T-helper 1 cell (primary cell): Measurements from ENCODE around the gene HDAC1.
A peak's percentile ranks its signal among the peaks of the same experiment; 100 is the strongest.
"Not testable (repeated sequence)": the region's sequence is repeated elsewhere in the genome, so short reads cannot be mapped to it uniquely, and the experiment has no call there.

Experiments
- DNase-seq, 5 donors: peaks; one replicate each; pipeline ENCODE4 v3.0.0-alpha.2; 2012 to 2020
- total RNA-seq, 4 donors: gene quantifications; one replicate each; lab custom pipeline; 2026; lab: John Stamatoyannopoulos, UW

Gene HDAC1
- total RNA-seq = 78.2 to 134 (median 113) reads per million in 4 donors

GRCh38 chr1:32291708-32292538, at the start of gene HDAC1:
Gene HDAC1, plus strand, starts transcription at chr1:32292083. Its CDS starts 87 bp downstream, at chr1:32292170.
- DNase-seq = peak; percentile 93 to 98 (median 95)

DNA sequence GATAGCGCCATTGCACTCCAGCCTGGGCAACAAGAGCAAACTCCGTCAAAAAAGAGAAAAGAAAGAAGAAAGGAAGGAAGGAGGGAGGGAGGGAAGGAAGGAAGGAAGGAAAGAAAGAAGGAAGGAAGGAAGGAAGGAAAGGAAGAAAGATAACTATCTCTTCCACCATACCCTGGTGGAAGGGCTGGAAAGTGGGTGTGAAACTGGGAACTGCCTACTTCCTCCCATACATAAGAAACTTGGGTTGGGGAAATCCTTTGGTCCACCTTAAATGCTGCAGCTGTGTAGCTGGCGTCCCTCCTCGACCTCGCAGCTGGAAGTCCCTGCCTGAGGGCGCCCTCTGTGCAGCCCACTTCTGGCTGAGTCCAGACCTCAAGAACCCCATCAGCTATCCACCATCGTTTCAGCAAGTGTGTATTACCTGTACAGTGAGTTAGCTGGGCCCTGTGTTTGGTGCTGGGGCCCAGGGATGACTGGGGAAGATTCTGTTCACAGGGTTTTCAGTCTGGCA, 49.5 kb upstream of the HDAC1 start:
- no peak for DNase-seq

DNA sequence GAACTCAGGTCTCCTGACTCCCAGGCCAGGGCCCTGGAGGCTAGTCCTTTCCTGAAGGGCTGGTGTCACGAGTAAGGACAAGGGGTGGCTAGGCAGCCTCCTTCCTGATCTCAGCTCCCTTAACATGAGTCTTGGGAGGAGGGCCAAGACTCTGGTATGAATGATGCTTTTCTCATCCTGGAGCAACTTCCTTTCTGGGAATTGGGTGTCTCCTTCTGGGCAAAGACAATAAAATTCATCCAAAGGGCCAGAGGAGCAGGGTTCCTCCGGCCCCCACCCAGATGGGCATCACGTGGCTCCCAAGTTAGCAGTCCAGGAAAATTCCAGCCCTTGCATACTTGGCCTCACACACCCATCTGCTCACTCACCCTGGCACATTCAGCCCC, 45.0 kb upstream of the HDAC1 start, which contains the start of gene FAM167B:
Gene FAM167B (plus strand): TSS at position 335 of the 386 bp plus-strand sequence. CDS start 200 bp downstream, outside the sequence.
- DNase-seq = no peak

DNA sequence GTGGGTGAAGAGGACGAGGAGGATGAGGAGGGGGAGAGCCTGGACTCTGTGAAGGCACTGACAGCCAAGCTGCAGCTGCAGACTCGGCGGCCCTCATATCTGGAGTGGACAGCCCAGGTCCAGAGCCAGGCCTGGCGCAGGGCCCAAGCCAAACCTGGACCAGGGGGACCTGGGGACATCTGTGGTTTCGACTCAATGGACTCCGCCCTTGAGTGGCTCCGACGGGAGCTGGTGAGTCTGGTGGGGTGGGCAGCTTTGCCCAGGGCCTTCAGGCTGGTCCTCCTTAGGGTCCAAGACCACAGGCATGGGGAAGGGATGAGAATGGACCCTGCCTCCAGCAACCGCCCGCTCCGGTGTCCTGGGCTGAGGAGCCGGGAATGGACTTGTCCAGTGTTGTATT, 44.4 kb upstream of the HDAC1 start:
- no peak for DNase-seq

DNA sequence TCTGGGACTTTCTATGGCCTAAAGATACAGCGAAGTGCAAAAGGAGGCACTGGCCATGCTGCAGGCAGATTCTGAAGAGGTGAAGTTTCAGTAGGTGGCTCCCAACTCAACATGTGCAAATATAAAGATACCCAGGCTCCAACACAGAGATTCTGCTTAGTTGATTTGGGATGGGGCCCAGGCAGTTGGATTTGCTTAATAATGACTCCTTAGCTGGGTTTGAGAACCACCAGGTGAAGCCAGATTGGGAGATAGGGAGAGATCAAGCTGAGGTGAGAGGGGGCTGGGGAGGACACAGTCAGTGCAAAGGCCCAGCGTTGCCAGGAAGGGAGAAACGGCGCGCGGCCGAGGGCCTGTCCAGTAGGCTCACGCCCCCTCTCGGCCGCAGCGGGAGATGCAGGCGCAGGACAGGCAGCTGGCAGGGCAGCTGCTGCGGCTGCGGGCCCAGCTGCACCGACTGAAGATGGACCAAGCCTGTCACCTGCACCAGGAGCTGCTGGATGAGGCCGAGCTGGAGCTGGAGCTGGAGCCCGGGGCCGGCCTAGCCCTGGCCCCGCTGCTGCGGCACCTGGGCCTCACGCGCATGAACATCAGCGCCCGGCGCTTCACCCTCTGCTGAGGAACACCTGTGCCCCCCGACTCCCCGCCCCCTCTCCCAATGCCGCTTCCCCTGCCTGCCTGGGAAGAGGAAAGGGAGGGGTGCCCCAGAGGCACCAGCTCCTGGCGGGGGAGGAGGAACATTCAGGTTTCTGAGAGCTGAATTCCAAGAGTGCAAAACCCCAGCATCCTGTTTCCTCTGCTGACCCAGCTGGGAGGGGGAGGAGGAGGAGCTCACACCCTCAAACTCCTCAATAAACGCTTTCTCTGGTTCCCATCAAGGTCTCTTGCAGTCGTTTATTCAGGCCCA, 43.6 kb upstream of the HDAC1 start:
- DNase-seq = peak; percentile 55 to 85 (median 68)

DNA sequence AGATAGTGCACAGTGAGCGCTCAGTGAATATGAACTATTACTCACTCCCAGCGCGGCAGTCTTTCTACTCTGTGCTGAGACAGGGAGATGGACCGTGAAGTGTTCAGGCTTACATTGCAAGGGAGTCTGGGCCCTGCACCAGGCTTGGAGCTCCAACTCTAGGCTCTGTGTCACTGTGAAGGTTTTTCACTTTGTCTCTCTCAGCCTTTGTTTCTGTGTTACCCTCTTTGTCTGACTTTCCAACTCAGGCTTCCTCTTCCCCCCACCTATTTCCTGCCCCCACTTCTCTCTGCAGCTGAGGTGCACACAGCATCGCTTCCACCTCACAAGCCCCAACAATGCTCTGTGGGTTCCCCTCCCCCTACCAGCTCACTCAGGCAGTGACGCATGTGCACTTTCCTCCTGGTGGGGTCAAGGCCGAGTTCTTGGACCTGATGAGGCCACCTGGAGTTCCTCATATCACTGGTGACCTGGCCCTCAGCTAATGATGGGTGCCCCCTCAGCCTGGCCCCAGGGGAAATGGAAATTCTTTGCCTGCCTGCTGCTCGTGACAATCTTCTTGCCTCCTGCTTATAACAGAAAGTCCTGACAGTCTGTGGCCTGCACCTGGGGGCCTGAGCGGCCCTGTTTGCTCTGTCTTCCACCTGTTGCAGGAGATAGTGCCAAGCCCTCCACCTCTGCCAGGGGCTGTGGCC, 41.9 kb upstream of the HDAC1 start:
- DNase-seq = peak; percentile 61 to 93 (median 76)

DNA sequence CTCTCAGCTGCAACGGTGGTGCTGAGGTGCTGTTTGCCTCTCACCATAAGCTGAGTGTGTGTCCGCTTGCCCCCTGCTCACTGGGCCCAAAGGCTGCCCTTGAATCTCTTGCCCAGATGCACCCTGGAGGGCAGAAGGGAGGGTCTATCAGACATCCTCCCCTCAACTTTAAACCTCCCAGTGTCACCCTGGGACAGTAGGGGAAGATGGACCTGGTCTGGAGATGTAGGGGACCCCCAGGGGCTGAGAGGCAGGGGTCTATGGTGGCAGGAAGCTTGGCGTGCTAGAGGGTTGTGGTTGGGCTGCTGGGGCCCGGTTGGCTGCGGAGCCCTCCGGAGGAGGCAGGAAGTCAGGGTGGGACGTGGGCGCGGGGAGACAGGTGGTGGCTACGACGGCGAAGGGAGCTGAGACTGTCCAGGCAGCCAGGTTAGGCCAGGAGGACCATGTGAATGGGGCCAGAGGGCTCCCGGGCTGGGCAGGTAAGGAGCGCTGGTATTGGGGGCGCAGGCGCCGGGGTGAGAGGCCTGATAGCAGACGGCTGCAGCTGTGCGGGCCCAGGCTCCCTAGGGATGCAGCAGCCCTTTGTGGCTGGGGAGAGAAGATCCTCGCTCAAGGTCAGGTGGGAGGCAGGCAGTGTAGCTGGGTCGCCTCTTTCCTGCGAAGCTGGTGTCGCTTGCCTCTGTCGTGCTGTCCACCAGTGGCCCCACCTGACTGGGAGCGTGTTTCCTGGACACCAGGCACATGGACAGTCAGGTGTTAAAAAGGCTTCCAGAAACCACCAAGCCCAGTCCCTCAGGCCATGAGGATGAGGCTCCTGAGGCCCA, 40.8 kb upstream of the HDAC1 start, which contains the start of gene LCK:
Gene LCK (plus strand): TSS at position 373 of the 824 bp plus-strand sequence. CDS start 23,065 bp downstream, outside the sequence.
- DNase-seq = peak; percentile 28 to 80 (median 45)

- peak in 1 of 5 donors; percentile 81 for DNase-seq
These were observed 36.5 kb upstream of the HDAC1 start for GRCh38 chr1:32255072-32256071.

DNA sequence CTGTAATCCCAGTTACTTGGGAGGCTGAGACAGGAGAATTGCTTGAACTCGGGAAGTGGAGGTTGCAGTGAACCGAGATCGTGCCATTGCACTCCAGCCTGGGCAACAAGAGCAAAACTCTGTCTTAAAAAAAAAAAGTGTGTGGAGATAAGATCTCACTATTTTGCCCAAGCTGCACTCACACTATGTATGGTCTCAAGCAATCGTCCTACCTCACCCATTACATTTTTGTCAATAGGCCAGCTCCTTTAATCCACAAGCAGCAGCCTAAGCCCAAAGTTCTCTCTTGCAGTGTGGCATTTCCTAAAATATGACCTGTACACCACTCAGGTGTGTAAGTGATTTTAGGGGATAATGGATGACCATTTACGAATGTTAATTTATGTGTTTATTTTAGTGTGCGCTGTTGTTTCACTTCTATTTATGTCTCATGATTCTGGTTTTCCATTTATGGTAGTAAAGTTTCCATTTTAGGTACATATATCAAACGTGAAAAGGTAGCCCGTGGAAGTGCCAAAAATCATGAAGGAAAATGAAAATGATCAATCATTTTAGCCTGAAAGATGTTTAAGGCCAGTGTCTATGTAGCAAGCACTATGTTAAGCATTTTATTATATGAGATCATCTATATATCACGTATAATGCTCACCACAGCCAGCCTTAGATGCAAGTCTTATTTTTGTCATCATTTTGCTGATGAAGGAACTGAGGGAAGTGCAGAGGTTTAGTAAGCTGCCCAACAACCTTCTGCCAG, 35.2 kb upstream of the HDAC1 start:
- DNase-seq = peak in 1 of 5 donors; percentile 63

DNA sequence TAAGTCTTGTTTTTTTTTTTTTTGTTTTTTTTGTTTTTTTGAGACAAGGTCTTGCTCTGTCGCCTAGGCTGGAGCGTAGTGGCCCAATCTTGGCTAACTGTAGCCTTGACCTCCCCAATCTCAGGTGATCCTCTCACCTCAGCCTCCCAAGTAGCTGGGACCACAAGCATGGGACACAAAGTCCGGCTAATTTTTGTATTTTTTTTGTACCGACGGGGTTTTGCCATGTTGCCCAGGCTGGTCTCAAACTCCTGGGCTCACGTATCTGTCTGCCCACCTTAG, 34.7 kb upstream of the HDAC1 start:
- no peak for DNase-seq

DNA sequence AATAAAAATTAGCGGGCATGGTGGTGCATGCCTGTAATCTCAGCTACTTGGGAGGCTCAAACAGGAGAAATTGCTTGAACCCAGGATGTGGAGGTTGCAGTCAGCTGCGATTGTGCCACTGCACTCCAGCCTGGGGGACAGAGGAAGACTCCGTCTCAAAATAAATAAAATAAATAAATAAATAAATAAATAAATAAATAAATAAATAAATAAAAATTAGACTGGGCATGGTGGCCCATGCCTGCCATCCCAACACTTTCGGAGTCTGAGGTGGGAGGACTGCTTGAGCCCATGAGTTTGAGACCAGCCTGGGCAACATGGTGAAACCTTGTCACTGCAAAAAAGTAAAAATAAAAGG, 28.7 kb upstream of the HDAC1 start:
- DNase-seq = not testable (repeated sequence)

DNA sequence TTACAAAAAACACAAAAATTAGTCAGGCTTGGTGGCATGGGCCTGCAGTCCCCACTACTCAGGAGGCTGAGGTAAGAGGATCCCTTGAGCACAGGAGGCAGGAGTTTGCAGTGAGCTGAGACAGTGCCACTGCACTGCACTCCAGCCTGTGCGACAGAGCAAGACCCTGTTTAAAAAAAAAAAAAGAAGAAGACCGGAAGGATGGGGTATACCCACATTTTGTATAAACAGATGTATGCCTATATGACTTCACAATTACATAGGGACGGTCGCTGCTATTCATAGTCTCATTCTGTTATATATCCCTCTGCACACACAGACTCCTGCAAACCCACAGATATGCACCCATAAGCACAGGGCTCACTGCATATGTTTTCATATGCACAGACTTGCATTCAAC, 28.1 kb upstream of the HDAC1 start:
- DNase-seq = peak in 1 of 5 donors; percentile 66

DNA sequence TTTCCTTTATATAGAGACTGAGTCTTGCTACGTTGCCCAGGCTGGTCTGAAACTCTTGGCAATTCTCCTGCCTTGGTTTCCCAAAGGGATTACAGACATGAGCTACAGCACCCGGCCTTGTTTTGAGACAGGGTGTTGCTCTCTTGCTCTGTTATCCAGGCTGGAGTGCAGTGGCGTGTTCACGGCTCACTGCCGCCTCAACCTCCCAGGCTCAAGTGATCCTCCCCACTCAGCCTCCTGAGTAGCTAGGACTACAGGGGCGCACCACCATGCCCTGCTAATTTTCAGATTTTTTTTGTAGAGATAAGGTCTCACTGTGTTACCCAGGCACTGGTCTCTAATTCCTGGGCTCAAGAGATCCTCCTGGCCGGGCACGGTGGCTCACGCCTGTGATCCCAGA, 26.0 kb upstream of the HDAC1 start:
- DNase-seq = no peak

- peak in 1 of 5 donors; percentile 75 for DNase-seq
These were observed 24.8 kb upstream of the HDAC1 start for GRCh38 chr1:32266921-32267591.

DNA sequence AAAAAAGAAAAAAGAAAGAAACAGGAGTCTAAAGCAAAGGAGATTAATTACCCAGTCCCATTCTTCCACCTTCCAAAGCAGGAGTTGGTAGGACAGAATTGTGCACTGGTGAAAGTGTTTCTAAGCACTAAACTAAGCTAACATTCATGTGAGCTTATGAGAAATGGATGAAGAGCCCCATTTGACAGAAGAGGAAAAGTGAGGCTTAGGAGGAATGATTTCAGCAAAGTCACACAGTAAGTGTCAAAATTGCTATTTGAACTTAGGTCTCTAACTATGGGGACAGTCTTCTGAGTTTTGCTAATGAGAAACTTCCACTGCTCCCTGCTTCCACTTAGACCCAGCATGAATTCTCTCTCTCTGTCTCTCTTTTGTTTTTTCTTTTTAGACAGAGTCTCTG, 22.1 kb upstream of the HDAC1 start:
- no peak for DNase-seq

DNA sequence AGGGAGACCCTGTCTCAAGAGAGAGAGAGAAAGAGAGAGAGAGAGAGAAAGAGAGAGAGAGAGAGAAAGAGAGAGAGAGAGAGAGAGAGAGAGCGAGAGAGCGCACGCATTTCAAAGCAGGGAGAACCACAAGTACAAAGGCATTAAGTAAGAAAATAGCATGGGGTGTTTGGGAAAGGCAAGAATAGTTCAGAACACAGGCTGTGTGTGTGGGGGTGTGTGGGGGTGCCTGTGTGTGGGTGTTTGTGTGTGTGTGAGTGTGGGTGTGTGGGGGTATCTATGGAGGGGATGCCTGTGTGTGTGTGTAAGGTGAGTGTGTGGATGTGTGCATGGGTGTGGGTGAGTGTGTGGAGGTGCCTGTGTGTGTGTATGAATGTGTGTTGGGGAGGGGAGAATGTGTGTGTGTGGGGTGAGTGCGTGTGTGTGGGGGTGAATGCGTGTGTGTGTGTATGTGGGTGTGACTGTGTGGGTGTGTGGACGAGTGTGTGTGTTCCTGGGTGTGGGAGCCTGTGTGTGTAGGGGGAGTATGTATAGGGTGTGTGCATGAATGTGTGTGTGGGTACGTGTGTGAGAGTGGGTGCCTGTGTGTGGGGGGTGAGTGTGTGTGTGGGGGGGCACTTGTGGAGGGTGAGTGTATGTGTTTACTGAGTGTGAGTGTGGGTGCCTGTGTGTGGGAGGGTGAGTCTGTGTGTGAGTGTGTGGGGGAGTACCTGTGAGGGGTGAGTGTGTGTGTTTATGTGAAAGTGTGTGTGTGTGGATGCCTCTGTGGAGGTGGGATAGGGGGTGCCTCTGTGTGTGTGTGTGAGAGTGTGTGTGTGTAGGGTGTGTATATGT, 19.1 kb upstream of the HDAC1 start:
- peak in 1 of 5 donors; percentile 30 for DNase-seq

- peak; percentile 61 to 82 (median 75) for DNase-seq
These were observed 18.3 kb upstream of the HDAC1 start for GRCh38 chr1:32273391-32274208.
